ENCODE results near the gene CDH12. TPM values are rescaled to one million over a fixed set of nuclear protein-coding genes. Genes with fewer than 3 reads are reported as not detected.

The CDH12 gene
- total RNA-seq, 1 experiment from 2014 or later: not detected

- no peak overlapping the region for H3K4me2 ChIP-seq (ENCODE audit: insufficient read depth, insufficient read length, low read length)
These were observed 280.2 kb downstream of the CDH12 start for GRCh38 chr5:22572941-22573340.

More at GRCh38 chr5:22572941-22573340, 280.2 kb downstream of the CDH12 start:
- Histone ChIP-seq H3K79me1 (ENCODE audit: insufficient read depth, low read depth, low read length, poor library complexity, severe bottlenecking) (no peaks in the 10 kb centered on the region), H2AFZ (ENCODE audit: low read length) (no peak overlapping the region), H4K8ac (replicated peaks; ENCODE audit: insufficient read length, low read depth, low read length) (no peak overlapping the region), H3K56ac (ENCODE audit: insufficient read length, low read depth, low read length) (no peak overlapping the region), H3K23me2 (ENCODE audit: insufficient read length, low read depth, low read length, poor library complexity, severe bottlenecking) (no peaks in the 10 kb centered on the region), H2BK15ac (ENCODE audit: low read depth, low read length) (no peak overlapping the region), H2BK120ac (ENCODE audit: low read depth, low read length, poor library complexity, severe bottlenecking) (no peak overlapping the region), H4K91ac (ENCODE audit: insufficient read length, low read depth, low read length) (no peak overlapping the region), H4K20me1 (ENCODE audit: control insufficient read depth, insufficient read depth, insufficient read length) (no peaks in the 10 kb centered on the region), H2BK20ac (ENCODE audit: low read depth, low read length, poor library complexity, severe bottlenecking) (no peak overlapping the region), H3K9ac (ENCODE audit: extremely low read depth, insufficient read length, low read length) (no peak overlapping the region), H2BK12ac (ENCODE audit: insufficient read length, low read depth, low read length) (no peak overlapping the region), H3K18ac (ENCODE audit: insufficient read length, low read depth, low read length) (no peak overlapping the region), H4K5ac (ENCODE audit: insufficient read length, low read depth, low read length) (no peak overlapping the region), H3K79me2 (ENCODE audit: insufficient read depth, low read length) (no peaks in the 10 kb centered on the region), H3K14ac (ENCODE audit: insufficient read depth, low read length) (no peak overlapping the region), H3K23ac (ENCODE audit: insufficient read length, low read depth, low read length) (no peak overlapping the region), H2BK5ac (ENCODE audit: insufficient read length, low read length) (no peak overlapping the region), H3K4ac (ENCODE audit: low read depth, low read length) (no peak overlapping the region), H2AK5ac (ENCODE audit: insufficient read length, low read length) (no peak overlapping the region), H3K9me3 (ENCODE audit: control insufficient read depth, low read depth, low read length) (no peaks in the 10 kb centered on the region), H3T11ph (ENCODE audit: low read length) (no peak overlapping the region), H3K27ac (ENCODE audit: insufficient read length, low read depth, low read length) (no peak overlapping the region), H3K4me1 (ENCODE audit: insufficient read depth, low read length) (no peaks in the 10 kb centered on the region), H3K27me3 (ENCODE audit: insufficient read depth, low read length) (no peaks in the 10 kb centered on the region)
- Mint-ChIP-seq H3K4me1 (no peaks in the 10 kb centered on the region; a peak in 1 of 4 replicates), H3K36me3 (ENCODE audit: insufficient read depth in 1 of 3, low read depth in 3 of 3) (no peaks in the 10 kb centered on the region; a peak in 1 of 7 replicates), H3K27ac (no peak overlapping the region), H3K4me3 (no peak overlapping the region), H3K27me3 (ENCODE audit: low read depth) (no peaks in the 10 kb centered on the region), H3K9me3 (peaks cover 0 to 2% of the 10 kb centered on the region in 2 experiments; a peak in 2 of 5 replicates)
- no peak for DNase-seq
- no peak for TF ChIP-seq CTCF (conservative IDR thresholded peaks at IDR 0.05)
